Activated CD4-positive, alpha-beta T cell treated with anti-CD3 and anti-CD28 coated beads, Interleukin-2, amount 50 U/mL, for 16 hours (primary cell): ENCODE measurements around the gene TPSB2.
"Not testable (repeated sequence)": the region's sequence is repeated elsewhere in the genome, so short reads cannot be mapped to it uniquely, and the experiment has no call there.

Source experiments
- DNase-seq: peaks from one replicate; pipeline ENCODE4 v3.0.0-alpha.2; 2020

TPSB2 gene

DNA sequence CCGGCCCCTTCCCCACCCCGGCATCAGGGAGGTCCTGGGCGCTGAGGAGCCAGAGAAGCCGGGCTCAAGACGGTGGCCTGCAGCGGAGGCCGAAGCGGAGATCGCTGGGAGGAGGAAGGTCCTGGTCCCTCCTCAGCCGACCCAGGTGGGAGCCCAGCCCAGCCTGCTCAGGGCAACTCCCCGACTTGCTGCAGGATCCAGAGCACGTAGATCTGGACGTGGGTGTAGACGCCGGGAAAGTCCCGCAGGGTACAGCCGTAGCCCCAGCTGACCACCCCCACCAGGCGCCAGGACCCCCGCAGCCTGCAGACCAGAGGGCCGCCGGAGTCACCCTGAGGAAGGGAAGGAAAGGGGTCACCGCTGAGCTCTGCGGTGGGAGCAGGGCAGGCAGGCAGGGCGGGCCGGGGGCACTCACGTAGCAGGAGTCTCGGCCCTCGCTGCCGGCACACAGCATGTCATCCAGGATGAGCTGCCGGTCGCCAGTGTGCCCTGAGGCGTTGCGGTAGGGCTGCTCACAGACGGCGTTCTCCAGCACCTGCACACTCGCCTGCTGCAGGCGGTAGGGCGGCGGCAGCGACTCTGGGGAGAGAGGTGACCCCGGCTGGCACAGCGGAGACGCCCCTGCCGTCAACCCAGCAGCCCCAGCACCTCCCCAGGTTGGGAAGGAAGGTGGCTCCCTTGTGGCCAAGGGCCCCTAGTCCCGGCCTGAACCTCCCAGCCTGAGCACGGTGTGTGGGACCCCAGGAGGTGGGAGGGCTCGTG, 31.3 kb upstream of the TPSB2 start:
- no peak for DNase-seq

DNA sequence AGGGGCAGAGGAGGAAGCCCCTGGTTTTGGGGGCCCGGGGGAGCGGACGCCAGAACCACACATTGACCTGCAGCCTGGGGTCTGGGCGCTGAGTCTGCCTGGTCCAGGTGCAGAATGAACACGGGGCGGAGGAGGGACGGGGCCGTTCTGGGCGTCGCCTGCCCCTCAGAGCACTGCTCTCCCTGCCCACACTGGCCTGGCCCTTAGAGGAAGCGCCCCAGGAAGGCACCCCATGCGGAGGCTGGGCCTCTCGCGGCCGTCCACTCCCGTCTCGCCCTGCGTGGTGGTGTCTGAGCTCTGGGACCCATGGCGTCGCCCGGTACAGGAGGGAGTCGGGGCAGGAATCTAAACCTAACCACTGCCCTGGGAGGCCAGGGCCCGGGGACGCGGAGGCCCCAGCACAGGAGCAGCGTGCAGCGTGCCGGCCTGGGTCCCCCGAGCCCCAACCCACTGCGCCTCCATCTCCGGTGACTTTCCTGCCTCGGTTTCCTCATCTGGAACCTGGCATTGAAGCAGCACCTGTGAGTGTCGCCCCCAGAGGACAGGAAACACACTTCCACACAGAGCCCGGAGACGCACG, 30.2 kb upstream of the TPSB2 start:
- no peak for DNase-seq

GRCh38 chr16:1259760-1260068, 29.7 kb upstream of the TPSB2 start:
- no peak for DNase-seq

GRCh38 chr16:1258906-1259759, 29.1 kb upstream of the TPSB2 start:
- DNase-seq: no peak

DNA sequence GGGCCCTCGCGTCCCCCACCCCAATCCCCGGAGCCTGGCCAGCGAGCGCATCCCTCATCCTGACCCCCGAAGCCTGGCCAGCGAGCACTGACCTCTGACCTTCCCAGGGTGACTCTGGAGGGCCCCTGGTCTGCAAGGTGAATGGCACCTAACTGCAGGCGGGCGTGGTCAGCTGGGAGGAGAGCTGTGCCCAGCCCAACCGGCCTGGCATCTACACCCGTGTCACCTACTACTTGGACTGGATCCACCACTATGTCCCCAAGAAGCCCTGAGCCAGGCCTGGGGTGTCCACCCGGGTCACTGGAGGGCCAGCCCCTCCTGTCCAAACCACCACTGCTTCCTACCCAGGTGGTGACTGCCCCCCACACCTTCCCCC, 28.2 kb upstream of the TPSB2 start:
- no peak for DNase-seq

DNA sequence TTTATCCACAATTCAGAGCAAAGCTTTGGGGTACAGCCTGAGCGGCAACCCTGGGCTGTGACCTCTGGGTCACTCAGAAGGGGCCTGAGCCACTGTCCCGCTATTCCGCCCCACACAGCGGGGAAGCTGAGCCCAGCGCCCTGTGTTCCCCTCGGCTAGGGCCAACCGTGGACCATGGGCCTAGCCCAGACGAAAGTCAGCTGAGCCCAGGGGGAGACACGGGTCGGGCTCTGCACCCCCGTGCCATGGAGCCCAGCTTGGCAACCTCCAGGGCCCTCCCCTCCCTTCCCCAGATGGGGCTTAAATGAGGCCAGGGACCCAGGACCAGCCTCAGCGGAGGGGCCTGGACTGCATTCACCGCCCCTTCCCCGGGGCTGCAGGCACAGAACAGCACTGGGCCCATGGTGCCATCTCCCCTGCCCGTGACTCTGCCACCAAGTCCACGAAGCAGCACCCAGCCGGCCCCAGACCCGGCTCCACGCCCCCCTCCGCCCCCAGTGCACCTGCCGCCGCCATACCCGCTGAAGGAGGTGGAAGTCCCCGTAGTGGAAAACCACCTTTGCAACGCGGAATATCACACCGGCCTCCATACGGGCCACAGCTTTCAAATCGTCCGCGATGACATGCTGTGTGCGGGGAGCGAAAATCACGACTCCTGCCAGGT, 27.7 kb upstream of the TPSB2 start:
- DNase-seq: no peak

GRCh38 chr16:1256874-1257322, 26.9 kb upstream of the TPSB2 start:
- DNase-seq: no peak

DNA sequence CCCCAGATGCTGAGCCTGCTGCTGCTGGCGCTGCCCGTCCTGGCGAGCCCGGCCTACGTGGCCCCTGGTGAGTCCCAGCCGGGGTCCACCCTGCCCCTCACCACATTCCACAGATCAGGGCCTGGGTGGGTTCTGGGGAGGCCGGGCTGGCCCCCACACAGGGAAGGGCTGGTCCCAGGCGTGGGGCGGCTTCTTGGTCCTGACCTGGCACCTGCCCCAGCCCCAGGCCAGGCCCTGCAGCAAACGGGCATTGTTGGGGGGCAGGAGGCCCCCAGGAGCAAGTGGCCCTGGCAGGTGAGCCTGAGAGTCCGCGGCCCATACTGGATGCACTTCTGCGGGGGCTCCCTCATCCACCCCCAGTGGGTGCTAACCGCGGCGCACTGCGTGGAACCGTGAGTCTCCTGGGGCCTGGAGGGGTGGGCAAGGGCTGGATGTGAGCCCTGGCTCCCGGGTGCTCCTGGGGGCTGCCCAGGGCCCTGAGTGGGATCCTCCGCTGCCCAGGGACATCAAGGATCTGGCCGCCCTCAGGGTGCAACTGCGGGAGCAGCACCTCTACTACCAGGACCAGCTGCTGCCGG, 26.4 kb upstream of the TPSB2 start:
- not testable (repeated sequence) for DNase-seq

GRCh38 chr16:1255276-1256122, 25.5 kb upstream of the TPSB2 start, which contains the start of gene TPSD1:
TPSD1 (plus strand) TSS chr16:1256069; CDS start chr16:1256281, 212 bp downstream.
- not testable (repeated sequence) for DNase-seq

- DNase-seq: not testable (repeated sequence)
Observed at GRCh38 chr16:1254821-1255220, 24.8 kb upstream of the TPSB2 start.

GRCh38 chr16:1253701-1254364, 23.8 kb upstream of the TPSB2 start:
- DNase-seq: not testable (repeated sequence)

DNA sequence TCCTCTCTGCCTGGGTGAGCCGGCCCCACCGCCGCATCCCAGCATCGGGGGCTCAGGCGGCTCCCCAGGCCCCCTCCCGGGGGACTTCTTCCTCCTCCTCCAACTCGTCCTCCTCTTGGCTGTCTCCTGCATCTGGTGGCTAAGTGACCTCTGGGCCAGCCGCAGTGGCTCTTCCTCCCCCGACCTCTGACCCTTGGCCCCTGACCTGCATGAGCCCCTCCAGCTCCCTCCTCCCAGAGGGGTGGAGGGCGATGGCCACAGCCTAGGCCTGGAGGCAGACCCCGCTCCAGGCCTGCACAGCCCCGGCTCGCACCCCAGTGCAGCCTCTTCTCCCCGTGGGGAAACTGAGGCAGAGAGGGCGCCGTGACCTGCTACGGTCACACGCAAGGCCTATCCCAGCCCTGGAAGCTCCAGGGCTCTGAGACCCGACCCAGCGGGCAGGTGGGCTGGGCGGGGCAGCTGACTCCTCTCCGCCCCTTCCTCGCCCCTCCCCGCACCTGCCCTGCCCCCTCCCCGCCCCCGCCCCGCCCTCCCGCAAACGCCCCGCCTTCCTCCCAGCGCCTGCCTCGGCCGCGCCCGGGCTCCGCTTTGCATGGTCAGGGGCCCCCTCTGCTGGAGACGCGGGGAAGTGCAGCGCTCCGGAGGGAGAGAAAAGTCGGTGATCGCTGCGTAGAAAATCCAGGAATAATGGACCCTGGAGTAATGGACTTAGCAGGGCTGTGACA, 19.2 kb upstream of the TPSB2 start:
- not testable (repeated sequence) for DNase-seq

GRCh38 chr16:1247903-1248537, 18.0 kb upstream of the TPSB2 start:
- DNase-seq: not testable (repeated sequence)

GRCh38 chr16:1245452-1246020, 15.6 kb upstream of the TPSB2 start:
- no peak for DNase-seq

DNA sequence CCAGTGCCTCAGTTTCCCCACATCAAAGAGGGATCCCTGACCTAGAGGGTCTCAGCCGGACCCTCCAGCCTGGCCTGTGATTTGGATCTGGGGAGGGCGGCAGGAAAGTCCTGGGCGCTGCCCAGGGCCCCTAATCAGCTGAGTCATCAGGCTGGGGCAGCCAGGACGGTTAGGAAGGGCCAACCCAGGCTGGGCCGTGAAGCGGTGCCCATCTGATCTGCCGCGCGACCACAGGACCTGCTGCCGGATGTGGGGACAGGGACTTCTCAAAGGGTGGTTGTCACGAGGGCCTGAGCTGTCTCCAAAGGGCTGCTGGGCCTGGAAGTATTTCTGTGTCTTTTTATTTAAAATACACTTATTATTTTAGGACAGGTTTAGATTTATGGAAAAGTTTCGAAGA, 14.9 kb upstream of the TPSB2 start:
- peak; percentile 20 for DNase-seq

GRCh38 chr16:1243907-1244850, 14.2 kb upstream of the TPSB2 start:
- DNase-seq: not testable (repeated sequence)

DNA sequence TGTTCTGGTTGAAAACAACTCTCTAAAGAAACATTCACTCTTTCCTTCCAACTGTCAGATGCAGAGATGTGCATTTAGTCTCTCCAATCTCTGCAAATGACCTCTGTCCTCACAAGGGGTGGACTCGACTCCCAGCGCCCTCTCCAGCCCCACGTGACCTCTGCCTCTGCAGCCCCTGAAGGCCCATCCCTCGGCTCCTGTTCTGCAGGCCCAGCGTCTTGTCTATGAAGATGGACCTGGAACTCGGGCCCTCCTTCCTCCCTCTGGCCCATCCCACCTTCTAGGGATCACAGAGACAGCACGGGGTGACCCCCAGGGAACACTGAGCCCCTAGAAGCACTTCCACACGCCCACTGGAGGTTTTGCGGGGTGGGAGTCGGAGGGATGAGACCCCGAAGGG, 13.4 kb upstream of the TPSB2 start:
- DNase-seq: not testable (repeated sequence)

GRCh38 chr16:1241081-1241480, 11.1 kb upstream of the TPSB2 start:
- not testable (repeated sequence) for DNase-seq
